ENCODE results near the gene CFAP70.

The CFAP70 gene

GRCh38 chr10:73210395-73211105 lies 148.1 kb downstream of the CFAP70 start:
- DNase-seq, result no peak

GRCh38 chr10:73209705-73210104 lies 149.0 kb downstream of the CFAP70 start:
- no peak for DNase-seq

GRCh38 chr10:73207883-73208282 lies 150.8 kb downstream of the CFAP70 start:
- no peak for DNase-seq

- DNase-seq, result no peak
Measured at GRCh38 chr10:73206385-73206784, 152.3 kb downstream of the CFAP70 start.

GRCh38 chr10:73205890-73206289 lies 152.8 kb downstream of the CFAP70 start:
- DNase-seq, result no peak

GRCh38 chr10:73205081-73205480 lies 153.6 kb downstream of the CFAP70 start:
- no peak for DNase-seq

Data from NCI-H2029 (cell line).